Neural progenitor cell (in vitro differentiated cells): ENCODE measurements around the gene UBE2L6.

Experiments used
- EZH2 ChIP-seq: fragments of 200-600 bp; sonication (generic); IDR thresholded peaks from 2 replicates; pipeline ENCODE4 v1.6.1; 2017; ENCODE audit warnings: antibody characterized with exemption, mild to moderate bottlenecking, moderate library complexity
- TF ChIP-seq, protein P1 (sequence below): fragments of 200-600 bp; sonication (generic); IDR thresholded peaks from 2 replicates; pipeline ENCODE4 v1.5.1; 2017; ENCODE audit warnings: antibody characterized with exemption, mild to moderate bottlenecking

DNA sequence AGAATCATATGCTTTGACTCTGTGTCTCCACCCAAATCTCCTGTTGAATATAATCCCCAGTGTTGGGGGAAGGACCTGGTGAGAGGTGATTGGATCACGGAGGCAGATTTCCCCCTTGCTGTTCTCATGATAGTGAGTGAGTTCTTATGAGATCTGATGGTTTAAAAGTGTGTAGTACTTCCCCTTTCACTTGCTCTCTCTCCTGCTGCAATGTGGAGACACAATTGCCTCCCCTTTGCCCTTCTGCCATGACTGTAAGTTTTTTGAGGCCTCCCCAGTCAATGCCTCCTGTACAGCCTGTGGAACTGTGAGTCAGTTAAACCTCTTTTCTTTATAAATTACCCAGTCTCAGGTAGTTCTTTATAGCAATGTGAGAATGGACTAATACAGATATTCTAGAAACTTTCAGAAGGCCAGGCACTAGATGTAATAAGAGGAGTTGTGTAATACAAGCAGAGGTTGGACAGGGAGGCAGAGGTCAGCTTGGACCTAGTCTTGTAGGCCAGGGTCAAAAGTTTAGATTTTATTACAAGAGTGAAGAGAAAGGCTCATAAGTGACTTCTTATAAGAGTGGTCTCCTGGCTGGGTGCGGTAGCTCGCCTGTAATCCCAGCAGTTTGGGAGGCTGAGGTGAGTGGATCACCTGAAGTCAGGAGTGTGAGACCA, 20.7 kb upstream of the UBE2L6 start:
- TF ChIP-seq, protein P1, sequence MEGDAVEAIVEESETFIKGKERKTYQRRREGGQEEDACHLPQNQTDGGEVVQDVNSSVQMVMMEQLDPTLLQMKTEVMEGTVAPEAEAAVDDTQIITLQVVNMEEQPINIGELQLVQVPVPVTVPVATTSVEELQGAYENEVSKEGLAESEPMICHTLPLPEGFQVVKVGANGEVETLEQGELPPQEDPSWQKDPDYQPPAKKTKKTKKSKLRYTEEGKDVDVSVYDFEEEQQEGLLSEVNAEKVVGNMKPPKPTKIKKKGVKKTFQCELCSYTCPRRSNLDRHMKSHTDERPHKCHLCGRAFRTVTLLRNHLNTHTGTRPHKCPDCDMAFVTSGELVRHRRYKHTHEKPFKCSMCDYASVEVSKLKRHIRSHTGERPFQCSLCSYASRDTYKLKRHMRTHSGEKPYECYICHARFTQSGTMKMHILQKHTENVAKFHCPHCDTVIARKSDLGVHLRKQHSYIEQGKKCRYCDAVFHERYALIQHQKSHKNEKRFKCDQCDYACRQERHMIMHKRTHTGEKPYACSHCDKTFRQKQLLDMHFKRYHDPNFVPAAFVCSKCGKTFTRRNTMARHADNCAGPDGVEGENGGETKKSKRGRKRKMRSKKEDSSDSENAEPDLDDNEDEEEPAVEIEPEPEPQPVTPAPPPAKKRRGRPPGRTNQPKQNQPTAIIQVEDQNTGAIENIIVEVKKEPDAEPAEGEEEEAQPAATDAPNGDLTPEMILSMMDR: no peak
- no peak for TF ChIP-seq EZH2
